ENCODE measurements around the gene ZNHIT2.

Gene ZNHIT2

DNA sequence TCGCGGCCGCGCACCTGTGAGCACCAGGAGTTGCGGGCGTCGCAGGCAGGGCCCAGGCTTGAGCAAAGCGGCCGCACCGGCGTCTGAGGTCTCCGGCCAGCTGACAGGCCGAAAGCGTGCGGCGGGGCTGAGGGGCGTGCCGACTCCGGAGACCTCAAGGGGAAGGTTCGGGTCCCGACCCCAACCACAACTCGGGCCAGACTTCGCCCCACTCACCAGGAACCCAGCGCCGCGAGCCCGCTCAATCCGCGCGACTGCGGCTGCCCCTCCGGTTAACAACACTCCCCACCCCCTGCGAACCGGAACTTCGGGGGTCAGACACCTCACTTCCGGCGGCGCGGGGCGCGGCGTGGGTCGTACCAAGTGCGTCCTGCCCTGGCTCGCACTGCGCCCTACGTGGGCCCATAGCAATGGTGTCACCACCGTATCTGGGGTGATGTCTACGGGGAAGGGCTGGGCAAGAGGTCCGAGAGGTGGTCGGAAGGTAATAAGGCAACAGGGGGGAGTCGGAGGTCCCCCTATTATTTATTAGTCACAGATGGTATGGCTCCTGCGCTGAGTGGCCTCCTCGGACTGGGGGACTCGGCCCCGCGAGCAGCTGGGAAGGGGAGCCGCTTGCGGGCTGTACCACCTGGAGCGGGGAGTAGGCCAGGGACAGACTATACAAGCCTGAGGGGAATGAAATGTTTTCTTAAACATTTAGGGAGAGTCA, 16.9 kb upstream of the ZNHIT2 start, which contains the start of gene SYVN1:
Gene SYVN1, minus strand, starts transcription at position 280 of the 712 bp plus-strand sequence. CDS start 918 bp downstream, outside the sequence.
- DNase-seq (ENCODE audit: low read depth in 2 of 2, low spot score in 1 of 2), result peak; percentile 79 to 85

- no peak for DNase-seq (ENCODE audit: low read depth in 2 of 2, low spot score in 1 of 2)
These were observed 16.2 kb upstream of the ZNHIT2 start for GRCh38 chr11:65133724-65134123.

- DNase-seq (ENCODE audit: low read depth in 2 of 2, low spot score in 1 of 2), result no peak
These were observed 15.6 kb upstream of the ZNHIT2 start for GRCh38 chr11:65132988-65133700.

- DNase-seq (ENCODE audit: low read depth in 2 of 2, low spot score in 1 of 2), result no peak
These were observed 14.9 kb upstream of the ZNHIT2 start for GRCh38 chr11:65132238-65132987.

DNA sequence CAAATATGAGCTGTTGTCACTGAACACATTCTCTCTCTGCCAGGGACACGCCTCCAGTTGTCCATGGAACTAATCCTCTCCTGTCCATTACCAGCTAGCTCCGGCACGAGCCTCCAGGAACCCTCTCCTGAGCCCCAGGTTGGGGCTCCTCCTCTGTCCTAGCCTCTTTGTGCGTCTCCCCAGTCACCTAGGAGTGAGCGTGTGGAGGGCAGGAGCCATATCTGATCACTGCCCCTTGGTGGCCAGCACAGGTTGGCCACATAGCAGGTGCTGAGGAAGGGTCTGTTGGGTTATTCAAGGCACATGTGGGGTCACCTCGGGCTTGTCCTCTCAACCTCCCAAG, 14.4 kb upstream of the ZNHIT2 start:
- no peak for DNase-seq (ENCODE audit: low read depth in 2 of 2, low spot score in 1 of 2)

DNA sequence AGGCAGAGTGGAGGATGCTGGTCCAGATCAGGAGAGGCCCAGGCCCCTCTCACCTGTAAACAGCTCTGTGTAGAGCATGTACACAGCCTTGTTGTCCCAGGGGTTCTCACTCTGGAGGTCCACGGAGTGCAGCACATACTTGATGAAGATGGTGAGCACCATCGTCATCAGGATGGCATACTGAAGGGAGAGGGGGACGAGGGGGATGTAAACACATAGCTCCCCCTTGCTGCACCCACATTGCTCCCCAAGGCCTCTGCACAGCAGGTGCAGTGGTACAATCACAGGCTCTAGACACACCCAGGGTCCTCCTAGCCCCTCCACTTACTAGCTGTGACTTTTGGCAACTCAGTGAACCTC, 13.9 kb upstream of the ZNHIT2 start:
- no peak for DNase-seq (ENCODE audit: low read depth in 2 of 2, low spot score in 1 of 2)

- no peak for DNase-seq (ENCODE audit: low read depth in 2 of 2, low spot score in 1 of 2)
These were observed 13.3 kb upstream of the ZNHIT2 start for GRCh38 chr11:65130631-65131416.

DNA sequence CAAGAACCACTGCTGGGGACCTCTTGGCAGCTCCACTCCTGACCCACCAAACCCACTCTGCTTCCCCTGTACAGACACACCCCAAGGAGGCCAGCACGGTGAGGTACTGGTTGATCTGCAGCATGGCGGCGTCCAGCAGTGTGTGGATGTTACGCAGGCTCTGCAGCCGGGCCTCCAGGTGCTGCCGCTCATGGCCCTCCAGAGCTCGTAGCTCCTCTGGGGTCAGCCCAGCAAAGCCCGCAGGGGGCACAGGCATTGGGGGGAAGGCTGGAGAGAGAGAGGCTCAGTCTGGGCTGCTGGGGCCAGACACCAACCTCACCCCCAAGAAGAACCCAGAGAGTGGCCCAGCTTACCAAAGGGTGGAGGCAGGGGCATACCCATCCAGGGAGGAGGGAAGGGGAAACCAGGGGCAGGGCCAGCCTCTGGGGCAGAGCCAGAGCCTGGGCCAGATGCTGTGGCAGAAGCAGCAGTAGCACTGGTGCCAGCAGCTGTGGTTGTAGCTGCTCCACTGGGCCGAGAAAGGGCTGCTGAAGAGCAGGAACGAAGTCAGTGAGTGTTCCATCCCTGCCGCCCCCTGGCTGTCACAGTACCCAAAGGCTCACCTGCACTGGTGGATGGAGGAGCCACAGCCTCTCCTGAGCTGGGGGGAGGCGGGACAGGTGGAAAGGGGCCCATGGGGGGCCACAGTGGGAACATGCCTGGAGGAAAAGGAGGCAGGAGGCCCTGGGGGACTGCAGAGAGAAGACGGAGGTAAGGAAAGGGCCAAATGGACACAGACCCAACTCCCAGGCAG, 12.3 kb upstream of the ZNHIT2 start:
- no peak for DNase-seq (ENCODE audit: low read depth in 2 of 2, low spot score in 1 of 2)

DNA sequence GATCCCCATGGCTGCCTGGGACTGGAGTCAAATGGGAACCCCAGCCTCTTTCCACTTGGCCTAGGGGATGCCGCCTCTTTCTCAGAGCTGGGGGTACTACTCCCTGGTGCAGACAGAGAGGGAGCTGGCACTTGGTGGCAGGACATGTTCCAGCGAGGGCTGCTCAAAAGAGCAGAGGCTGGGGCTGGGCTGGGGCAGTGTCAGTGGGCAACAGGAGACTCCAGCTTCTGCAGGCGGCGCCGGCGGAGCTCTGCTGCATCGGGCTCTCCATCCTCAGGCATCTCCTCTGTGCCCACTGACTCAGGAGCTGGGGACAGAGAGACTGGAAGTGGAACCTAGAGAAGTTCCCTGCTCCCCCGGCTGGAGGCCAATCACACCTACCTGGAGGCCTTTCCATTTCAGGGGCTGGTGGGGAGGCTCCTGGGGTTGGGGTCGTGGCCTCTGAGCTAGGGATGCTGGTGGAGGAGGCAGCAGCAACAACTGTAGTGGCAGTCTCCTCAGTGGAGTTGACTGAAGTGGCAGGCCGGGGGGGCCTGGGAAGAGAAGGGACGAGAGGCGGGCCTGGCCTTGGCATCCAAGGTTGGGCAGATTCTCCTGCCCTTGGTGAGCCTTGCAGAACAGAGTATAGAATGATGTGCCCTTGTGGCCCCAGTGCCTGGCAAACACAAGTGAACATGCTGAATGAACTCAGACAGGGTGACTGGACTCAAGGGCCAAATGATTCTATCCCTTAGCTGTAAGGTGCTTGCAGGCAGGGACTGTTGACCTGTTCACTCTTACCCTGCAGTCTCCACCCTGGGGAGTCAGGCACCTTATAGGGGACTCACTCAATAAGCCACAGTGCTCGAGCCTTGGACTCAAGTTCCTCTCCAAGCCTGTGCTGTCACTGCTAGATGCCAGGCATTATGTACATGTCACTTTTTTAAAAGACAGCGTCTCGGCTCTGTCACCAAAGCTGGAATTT, 11.0 kb upstream of the ZNHIT2 start:
- DNase-seq (ENCODE audit: low read depth in 2 of 2, low spot score in 1 of 2), result no peak

- DNase-seq (ENCODE audit: low read depth in 2 of 2, low spot score in 1 of 2), result no peak
These were observed 10.1 kb upstream of the ZNHIT2 start for GRCh38 chr11:65127473-65128181.

GRCh38 chr11:65126624-65127274, 9.2 kb upstream of the ZNHIT2 start:
- DNase-seq (ENCODE audit: low read depth in 2 of 2, low spot score in 1 of 2), result no peak

GRCh38 chr11:65125197-65126056, 7.9 kb upstream of the ZNHIT2 start:
- no peak for DNase-seq (ENCODE audit: low read depth in 2 of 2, low spot score in 1 of 2)

- DNase-seq (ENCODE audit: low read depth in 2 of 2, low spot score in 1 of 2), result no peak
These were observed 7.1 kb upstream of the ZNHIT2 start for GRCh38 chr11:65124480-65125196.

GRCh38 chr11:65121865-65122696, 4.6 kb upstream of the ZNHIT2 start, which contains the start of the genes FAU and MRPL49:
Gene FAU, minus strand, starts transcription at chr11:65122134. Its CDS starts 321 bp downstream, at chr11:65121813.
Gene MRPL49, plus strand, starts transcription at chr11:65122321. Its CDS starts 26 bp downstream, at chr11:65122347.
- peak; percentile 96 to 98 for DNase-seq (ENCODE audit: low read depth in 2 of 2, low spot score in 1 of 2)

DNA sequence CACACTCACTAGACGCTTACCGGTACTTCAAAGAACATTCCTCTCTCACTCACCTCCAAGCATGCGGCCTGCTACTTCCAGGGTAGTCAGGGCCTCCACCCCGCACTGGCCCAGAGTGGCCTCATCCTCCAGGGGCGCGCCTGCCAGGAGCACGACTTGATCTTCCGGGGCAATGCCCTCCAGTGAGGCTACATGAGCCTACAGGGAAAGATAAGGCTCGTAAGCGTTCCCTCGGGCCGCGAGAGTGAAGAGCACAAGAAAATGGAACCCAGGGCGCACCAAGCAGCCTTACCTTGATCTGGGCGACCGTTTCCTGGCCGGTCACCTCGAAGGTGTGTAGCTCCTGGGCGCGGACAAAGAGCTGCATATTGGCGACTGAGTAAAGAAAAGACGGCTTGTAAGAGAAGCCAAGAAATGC, 4.0 kb upstream of the ZNHIT2 start:
- no peak for DNase-seq (ENCODE audit: low read depth in 2 of 2, low spot score in 1 of 2)
